HG02870 (cell line): ENCODE data around the gene NUP35.

Experiments used
- ATAC-seq: cut with Tn5 transposase; IDR thresholded peaks from one replicate; pipeline ENCODE4 v1.9.1; 2021; ENCODE audit warnings: mild to moderate bottlenecking, moderate library complexity; ENCODE audit not compliant: unreplicated experiment

The NUP35 gene, protein sequence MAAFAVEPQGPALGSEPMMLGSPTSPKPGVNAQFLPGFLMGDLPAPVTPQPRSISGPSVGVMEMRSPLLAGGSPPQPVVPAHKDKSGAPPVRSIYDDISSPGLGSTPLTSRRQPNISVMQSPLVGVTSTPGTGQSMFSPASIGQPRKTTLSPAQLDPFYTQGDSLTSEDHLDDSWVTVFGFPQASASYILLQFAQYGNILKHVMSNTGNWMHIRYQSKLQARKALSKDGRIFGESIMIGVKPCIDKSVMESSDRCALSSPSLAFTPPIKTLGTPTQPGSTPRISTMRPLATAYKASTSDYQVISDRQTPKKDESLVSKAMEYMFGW

DNA sequence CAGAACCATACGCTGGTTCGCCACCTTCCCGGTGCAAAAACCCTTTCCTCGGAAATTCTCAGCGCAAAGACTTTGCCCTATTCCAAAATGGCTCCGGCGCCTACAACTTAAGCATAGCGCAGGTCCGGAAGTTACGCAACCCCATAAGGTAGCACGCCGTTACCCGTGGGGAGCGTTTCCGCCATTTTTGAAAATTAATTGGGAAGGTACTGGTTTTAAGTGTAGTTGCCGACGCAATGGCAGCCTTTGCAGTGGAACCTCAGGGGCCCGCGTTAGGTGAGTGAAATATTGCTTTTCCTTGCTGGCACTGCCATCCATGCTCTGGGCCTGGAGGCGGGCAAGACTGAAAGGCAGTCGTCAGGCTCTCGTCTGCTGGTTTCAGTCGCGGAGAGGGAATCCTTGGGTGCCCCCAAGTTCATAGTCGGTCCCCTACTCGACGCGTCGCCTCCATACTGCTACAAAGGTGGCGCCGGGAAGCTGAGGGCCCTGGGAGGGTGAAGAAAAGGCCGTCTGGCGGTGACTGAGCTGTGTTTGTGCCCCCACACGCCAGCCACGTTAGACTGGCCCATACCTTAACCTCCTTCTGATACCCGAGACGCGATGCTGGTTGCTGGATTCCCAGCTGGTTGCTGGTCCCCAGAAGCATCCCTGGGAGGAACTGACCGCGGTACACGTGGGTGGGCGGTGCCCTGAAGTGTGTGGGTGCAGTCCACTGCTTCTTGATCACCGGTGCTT lies at the start of gene NUP35:
Gene NUP35 (plus strand): TSS at position 222 of the 735 bp plus-strand sequence. CDS start 15 bp downstream, at position 237.
- ATAC-seq = peak; percentile 82

DNA sequence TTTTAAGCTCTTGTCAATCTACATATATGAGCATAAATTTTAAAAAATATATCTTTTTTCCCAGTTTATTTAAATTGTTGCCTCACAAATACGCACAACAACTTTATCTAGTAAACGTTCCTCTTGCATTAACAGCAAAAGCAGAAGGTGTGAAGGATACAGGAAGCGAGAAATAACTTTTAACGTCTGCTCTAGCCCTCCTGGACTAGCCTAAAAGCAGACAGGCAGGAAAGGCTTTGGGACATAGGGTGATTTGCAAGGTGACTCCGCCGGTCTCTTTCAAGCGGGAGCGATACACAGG lies 46.1 kb upstream of the NUP35 start:
- no peak for ATAC-seq

DNA sequence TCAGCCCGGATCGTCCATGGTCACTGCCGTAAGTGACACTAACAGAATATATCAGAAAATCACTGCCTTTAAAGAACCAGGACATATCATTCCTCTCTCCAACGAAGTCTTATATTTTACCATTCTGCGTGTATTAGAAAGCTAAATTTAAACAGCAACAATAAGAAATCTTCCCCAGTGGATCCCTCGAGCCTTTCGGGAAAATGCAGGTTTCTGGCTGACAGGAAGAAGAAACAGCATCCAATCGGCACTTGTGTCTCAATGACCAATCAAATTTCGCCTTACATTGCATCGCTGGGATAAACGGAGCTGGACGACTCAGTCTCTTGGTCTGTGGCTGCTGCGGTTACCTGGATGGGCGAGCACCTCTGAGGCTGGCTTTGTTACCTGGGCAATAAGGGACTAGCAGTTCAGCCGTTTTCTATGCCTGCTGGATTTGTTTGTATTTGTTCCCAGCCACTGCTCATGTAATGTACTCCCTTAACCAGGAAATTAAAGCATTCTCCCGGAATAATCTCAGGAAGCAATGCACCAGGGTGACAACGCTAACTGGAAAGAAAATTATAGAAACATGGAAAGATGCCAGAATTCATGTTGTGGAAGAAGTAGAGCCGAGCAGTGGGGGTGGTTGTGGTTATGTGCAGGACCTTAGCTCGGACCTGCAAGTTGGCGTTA lies 45.6 kb upstream of the NUP35 start, which contains the start of gene DUSP19:
Gene DUSP19 (plus strand): TSS at position 284 of the 675 bp plus-strand sequence. CDS start 187 bp downstream, at position 471.
- peak; percentile 88 for ATAC-seq

DNA sequence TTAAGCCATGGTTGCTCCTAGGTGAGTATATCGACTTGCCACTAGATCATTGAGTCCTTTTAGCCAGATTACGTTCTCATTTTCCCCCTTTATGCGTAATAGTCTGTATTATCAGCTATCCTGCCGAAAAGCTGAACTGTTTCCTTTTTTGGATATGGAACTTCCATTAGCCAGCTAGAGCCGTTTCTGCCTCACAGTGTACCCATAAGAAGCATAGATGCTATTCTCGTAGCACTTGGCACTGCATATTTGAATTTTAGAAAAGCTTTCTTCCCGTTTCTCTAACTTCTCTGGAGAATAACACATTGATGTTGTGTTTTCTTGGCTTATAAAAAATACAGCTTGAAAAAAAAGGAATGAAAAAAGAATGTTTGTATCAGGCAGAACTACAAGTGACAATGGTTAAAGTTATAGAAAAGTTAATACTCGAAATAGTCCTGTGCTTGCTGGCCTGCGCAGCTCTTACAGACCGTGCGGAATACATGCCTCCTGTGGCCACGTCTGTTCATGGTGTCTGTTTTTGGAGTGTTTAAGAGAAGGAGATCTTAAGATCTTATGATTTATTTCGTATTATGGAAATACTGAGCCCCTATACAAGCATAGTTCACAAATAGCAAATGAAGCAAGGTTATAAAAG lies 45.0 kb upstream of the NUP35 start:
- ATAC-seq = peak; percentile 19

DNA sequence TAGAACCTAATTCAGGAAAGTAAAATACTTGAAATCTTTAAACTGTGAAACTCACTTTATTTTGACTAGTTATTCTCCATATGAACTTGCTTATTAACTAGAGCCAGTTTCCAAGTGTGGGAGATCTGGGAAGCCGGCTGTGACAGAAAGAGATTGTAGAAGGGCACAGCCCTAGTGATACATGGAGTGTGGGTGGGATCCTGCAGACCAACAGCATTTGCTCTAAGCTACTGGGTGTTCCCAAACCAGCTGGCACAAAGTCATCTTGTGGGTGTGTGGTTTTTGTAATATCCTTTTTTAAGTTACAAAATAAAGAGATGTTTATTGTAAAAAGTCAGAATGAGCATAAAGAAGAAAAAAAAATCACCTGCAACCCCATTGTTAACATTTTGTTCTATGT lies 42.3 kb upstream of the NUP35 start:
- ATAC-seq = no peak

DNA sequence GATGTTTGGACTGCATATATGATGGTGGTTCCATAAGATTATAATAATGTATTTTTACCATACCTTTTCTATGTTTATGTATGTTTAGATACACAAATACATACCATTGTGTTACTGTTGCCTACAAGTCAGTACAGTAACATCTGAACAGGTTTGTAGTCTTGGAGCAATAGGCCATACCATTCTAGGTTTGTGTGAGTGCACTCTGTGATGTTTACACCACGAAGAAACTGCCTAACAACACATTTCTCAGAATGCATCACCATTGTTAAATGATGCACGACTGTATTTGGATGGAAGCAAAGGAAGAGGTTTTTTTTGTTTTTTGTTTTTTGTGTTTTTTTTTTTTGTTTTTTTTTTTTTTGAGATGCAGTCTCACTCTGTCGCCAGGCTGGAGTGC lies 36.2 kb upstream of the NUP35 start:
- peak; percentile 61 for ATAC-seq

DNA sequence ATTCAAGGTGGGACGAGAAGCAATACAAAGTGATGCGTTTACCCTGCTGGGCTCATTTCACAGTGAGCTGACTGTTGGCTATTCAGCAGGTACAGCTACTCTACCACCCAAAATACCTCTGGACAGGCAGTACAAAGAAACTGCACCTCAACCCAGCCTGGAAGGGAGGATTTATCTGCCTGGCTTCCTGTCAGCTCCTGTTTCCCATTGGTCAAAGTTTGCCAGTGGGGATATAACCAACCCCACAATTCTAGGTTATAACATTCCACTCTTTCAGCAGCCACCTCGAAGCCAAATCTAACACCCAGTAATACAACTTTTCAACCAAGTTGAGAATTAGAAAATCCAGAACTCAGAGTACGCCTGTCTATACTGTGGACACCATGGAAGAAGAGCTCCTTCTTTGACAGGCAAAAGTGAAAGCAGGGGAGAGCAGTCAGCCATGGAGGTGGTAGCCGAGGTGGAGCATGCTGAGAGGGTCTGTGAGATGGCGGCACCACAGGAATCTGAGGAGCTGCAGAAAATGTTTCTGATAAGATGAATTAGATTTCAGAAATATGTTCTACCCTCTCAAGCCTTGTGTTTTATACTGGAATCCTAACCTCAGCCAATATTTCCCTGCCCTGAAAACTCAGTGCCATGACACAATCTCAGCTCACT lies 34.9 kb upstream of the NUP35 start:
- ATAC-seq = peak; percentile 29

DNA sequence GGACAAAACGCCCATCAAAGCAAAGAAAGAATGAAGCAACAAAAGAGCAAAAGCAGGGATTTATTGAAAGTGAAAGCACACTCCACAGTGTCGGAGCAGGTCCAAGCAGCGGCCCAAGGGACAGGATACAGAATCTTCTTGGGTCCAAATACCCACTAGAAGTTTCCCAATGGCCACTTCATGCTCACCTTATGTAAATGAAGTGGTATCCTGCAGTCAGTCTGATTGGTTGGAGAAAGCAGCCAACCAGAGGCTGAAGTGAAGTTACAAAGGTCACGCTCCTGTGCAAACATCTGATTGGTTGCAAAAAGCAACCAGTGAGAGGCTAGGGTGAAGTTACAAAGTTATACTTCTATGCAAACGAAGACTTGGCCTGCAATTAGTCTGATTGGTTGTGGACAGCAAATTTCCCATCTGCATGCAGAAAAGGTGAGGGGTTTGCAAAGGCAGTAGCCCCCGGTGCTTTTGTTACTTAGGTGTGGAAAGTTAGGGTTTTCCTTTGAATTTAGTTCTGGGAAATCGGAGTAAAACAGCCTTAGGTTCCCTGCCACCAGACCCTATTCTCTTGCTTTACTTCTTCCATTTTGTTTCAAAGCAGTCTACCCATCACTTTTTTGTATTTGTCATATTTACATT lies 32.8 kb upstream of the NUP35 start:
- ATAC-seq = no peak

DNA sequence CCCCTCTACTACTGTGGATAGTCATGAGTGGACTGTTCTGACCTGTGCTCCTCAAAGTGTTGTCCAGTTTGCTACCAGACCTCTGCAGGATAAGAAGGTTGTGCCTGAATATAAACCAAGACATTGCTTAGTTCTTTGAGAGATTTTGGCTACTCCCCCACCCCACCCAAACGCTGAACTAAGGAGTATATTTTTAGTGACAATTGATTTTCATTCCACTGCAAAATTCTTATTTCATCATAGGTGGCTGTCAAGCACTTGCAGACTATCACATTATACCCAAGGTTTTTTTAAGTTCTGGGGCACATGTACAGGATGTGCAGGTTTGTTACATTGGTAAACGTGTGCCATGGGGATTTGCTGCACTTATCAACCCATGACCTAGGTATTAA lies 32.3 kb upstream of the NUP35 start:
- ATAC-seq = no peak

DNA sequence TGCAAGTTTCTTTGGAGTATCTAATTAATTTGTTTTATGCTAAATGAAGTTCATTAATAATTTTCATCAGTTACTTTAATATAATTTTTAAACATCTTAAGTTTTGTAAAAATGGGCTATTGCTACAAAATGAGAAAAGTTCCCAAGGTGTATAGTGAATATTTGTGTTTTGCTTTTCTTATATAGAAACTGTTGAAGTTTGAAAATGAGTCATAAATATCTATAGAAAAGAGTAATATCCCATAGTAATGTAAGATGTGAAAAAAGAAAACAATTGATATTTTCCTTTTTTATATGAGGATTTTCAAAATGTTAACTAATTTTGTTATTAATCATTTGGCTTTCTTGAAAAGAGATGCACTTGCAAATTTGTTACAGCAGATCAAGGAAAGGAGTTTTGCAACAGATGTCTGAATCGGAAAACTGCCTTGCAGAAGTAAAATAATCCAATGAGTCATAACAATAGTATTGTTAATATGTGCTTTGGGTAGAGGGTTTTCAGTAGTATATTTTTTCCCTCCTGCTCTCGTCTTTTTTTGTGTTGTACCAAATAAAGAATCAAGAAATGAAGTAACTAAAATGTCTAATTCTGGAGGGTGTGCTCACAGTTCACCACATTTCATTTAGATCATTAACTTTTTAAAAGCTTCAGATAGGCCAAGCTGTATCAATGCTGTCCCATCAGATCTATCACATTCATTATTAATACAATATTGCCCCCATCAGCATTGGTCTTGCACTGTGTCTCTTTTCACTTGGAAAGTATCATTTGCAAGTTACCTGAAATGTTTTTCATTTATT lies 30.2 kb upstream of the NUP35 start:
- peak; percentile 84 for ATAC-seq

DNA sequence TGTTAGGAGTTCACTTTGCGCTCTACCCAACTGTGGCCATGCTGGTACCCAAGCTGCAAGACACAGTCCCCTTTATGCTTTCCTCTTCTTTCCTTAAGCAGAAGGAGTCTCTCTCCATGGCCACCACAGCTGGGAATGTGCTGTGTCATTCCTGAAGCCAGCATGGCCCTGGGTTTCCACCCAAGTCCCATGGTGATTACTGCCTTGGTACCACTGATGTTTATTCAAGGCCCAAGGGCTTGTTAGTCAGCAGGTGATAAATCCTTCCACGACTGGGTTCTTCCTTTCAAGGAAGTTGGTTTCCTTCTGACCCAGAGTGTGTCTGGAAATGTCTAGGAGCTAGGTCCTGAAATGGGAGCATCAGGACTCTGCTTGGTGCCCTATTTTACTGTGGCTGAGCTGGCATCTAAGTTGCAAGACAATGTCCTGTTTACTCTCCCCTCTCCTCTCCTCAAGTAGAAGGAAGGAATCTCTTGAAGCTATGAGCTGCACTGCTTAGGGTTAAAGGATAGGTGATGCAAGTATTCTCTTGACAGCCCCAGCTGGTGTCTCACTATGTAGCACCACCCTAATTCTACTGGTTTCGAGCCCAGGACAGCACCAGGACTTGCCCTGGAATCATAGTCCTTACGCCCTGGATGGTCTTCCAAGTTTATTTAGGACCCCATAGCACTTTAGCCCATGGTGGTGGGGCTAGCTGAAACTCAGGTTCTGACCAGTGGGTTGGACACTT lies 18.7 kb upstream of the NUP35 start:
- no peak for ATAC-seq

DNA sequence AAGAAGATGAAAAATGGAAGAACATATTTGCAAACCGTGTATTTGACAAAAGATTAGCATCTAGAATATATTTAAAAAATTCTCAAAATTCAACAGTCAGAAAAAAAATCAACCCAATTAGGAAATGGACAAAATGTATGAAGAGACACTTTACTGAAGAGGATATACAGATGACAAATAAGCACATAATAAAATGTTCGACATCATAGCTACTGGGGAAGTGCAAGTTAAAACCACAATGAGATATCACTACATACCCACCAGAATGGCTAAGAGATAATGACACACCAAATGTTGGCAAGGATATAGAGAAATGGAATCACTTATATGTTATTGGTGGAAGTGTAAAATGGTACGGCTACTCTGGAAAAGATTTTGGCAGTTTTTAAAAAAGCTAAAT lies 11.7 kb upstream of the NUP35 start:
- no peak for ATAC-seq

DNA sequence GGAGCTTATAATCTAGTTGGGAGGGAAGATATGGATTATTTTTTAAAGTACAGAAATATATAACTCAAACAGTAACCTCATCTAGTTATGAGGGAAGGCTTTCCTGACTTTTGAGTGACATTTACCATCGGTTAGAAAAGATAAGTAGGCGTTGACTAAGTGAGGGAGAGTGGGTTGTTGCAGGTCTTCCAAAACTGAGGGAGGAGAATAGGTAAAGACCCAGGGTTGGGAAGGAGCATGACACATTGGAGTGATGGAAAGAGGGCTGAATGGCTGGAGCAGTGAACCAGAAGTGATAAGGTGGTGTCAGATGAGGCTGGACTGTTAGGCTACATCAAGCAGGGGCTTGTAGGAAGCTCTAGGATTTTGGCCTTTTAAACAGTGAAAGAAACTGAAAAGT lies 10.6 kb upstream of the NUP35 start:
- no peak for ATAC-seq

DNA sequence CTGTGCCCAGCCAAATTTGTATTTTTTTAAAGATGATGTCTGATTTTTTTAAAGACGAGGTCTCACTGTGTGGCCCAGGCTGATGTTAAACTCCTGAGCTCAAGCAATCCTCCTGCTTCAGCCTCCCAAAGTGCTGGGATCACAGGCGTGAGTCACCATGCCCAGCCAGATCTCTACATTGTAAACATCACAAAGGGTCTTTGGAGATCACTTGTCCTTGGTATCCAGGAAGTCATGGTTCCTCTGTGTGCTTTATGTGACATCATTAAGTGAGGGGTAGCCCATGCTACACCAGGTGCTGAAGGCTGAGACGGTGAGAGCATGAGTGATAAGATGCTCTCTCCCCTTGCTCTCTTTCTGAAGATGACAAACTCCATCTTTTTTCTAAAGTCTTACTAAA lies 7.0 kb upstream of the NUP35 start:
- ATAC-seq = no peak

DNA sequence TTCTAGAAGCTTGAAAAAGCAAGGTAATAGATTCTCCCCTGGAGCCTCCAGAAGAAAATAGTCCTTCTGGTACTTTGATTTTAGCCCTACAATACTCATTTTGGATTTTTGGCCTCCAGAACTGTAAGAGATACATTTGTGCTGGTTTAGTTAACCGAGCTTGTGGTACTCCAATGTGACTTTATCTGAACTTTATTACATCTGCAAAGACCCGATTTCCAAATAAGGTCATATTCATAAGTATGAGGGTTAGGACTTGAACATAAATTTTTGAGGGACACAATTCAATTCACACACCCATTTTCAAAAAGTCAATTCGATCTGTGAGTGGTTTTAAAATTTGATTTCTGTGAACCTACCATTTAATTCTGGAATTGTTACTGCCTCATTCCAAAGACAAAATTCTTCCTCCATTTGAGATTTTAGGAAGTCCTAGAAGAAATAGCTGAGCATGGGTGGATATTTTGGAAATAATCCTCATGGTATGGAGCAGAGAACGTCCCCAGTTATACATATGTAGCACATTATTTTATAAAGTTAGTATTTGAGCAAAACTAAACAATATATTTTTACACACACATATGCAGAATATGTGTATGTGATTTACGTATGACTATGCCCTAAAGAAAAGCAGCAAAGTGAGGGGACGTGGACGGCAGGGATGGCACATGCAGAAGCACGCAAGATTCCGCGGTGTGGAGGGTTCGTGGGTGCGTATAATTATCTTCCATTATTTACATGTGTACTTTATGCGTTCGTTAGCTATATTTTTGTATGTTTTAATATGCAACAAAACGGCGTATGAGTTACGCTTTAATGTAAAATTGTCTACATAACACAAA lies 905 bp upstream of the NUP35 start:
- no peak for ATAC-seq

DNA sequence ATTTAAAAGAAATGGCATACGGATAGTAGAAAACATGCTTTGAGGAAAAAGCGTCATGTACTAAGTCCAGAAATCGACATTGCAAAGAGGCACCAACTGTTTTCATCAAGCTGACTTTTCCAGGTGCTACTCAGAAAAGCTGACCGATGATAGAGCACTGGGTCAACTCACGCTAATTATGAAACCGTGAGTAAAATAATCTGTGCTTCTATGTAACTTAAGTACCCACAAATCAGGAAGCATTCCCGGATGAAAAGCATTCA lies 353 bp upstream of the NUP35 start:
- peak; percentile 32 for ATAC-seq

DNA sequence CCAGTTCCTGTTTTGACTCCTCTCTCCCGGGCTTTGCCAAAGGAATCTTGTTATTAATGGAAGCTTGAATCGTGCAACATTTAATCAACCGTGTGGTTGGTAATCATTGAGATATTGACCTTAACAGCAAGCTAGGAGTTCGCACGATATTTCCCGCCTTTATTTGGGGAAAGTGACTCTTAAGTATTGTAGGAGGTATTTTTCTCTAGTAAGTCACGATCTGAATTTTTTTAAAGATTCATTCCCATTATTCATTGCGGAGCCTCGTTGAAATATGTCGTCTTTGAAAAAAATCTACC lies 663 bp downstream of the NUP35 start:
- no peak for ATAC-seq

DNA sequence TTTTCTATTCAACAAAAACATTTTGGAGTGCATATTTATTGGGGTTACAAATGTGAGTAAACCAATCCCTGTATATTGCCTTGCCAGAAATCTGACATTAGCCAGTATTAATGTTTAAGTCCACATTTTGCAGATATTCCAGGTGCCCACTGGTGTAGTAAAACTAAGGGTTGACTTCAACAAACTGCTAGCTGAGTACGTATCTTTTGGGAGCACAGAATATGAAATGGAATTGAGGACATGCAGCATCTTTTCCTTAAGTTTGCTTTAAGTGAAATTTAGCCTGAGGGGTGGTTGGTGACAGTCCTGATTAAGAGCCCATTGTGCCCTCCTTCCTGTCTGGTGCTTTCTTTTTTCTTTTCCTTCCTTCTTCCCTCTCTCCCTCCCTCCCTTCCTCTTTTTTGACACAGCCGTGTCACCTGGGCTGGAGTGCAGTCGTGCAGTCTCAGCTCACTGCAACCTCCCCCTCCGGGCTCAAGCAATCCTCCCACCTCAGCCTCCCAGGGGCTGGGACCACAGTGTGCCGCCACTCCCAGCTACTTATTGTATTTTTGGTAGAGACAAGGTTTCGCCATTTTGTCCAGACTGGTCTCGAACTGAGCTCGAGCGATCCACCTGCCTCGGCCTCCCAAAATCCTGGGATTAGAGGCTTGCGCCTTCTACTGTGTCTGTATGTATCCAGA lies 1.6 kb downstream of the NUP35 start:
- no peak for ATAC-seq
